GM23338 (cell line): ENCODE results near the gene SMC2.

Source experiments
- CREB1 ChIP-seq: fragments of 250-450 bp; sonication (Bioruptor Pico); IDR thresholded peaks from 2 replicates; pipeline ENCODE4 v1.5.0; 2020; ENCODE audit warnings: low read depth, mild to moderate bottlenecking, moderate library complexity
- EZH2 ChIP-seq: fragments of 200-600 bp; sonication (generic); IDR thresholded peaks from one replicate; pipeline ENCODE4 v1.8.0; 2017; ENCODE audit warnings: antibody characterized with exemption, mild to moderate bottlenecking, low read depth; ENCODE audit not compliant: unreplicated experiment
- POLR2AphosphoS5 ChIP-seq: IDR thresholded peaks from 2 replicates; pipeline ENCODE4 v1.6.1; 2016; ENCODE audit warnings: antibody characterized with exemption, low read depth
- TF ChIP-seq, protein P1 (sequence below), 2 experiments: fragments of 200-600 bp in 1 of 2; sonication (generic) in 1 of 2; conservative IDR thresholded peaks; 2 replicates each; pipeline versions ENCODE4 v1.5.1 to v1.6.1; 2016 to 2017; ENCODE audit warnings: antibody characterized with exemption in 2 of 2, low read depth in 2 of 2, mild to moderate bottlenecking in 2 of 2, moderate library complexity in 1 of 2
- TF ChIP-seq, protein P2 (sequence below): IDR thresholded peaks from one replicate; pipeline ENCODE4 v1.6.1; 2018; ENCODE audit warnings: antibody characterized with exemption; ENCODE audit not compliant: unreplicated experiment

DNA sequence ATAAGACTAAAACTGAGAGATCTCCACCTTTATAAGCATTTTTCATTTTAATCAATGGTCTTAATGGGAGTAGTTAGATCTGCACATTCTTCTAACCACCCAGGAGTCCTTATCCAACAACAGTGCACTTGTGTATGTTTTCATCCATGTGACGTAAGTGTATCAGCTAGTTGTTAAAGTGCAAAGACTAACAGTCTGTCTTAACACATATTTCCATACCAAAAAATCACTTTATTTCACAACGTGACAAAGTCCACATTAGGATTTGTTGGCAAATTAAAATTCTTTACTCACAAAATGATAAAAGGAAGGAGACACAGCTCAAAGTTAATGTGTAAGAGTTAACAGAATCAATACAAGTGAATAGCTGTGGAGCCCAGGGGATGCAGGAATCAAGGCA, 1.9 kb upstream of the SMC2 start:
- TF ChIP-seq, protein P1, sequence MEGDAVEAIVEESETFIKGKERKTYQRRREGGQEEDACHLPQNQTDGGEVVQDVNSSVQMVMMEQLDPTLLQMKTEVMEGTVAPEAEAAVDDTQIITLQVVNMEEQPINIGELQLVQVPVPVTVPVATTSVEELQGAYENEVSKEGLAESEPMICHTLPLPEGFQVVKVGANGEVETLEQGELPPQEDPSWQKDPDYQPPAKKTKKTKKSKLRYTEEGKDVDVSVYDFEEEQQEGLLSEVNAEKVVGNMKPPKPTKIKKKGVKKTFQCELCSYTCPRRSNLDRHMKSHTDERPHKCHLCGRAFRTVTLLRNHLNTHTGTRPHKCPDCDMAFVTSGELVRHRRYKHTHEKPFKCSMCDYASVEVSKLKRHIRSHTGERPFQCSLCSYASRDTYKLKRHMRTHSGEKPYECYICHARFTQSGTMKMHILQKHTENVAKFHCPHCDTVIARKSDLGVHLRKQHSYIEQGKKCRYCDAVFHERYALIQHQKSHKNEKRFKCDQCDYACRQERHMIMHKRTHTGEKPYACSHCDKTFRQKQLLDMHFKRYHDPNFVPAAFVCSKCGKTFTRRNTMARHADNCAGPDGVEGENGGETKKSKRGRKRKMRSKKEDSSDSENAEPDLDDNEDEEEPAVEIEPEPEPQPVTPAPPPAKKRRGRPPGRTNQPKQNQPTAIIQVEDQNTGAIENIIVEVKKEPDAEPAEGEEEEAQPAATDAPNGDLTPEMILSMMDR (conservative IDR thresholded peaks at IDR 0.05; ENCODE audit: low read depth in 2 of 2) = no peak
- TF ChIP-seq EZH2 = no peak
- TF ChIP-seq POLR2AphosphoS5 = no peak
- TF ChIP-seq, protein P2, sequence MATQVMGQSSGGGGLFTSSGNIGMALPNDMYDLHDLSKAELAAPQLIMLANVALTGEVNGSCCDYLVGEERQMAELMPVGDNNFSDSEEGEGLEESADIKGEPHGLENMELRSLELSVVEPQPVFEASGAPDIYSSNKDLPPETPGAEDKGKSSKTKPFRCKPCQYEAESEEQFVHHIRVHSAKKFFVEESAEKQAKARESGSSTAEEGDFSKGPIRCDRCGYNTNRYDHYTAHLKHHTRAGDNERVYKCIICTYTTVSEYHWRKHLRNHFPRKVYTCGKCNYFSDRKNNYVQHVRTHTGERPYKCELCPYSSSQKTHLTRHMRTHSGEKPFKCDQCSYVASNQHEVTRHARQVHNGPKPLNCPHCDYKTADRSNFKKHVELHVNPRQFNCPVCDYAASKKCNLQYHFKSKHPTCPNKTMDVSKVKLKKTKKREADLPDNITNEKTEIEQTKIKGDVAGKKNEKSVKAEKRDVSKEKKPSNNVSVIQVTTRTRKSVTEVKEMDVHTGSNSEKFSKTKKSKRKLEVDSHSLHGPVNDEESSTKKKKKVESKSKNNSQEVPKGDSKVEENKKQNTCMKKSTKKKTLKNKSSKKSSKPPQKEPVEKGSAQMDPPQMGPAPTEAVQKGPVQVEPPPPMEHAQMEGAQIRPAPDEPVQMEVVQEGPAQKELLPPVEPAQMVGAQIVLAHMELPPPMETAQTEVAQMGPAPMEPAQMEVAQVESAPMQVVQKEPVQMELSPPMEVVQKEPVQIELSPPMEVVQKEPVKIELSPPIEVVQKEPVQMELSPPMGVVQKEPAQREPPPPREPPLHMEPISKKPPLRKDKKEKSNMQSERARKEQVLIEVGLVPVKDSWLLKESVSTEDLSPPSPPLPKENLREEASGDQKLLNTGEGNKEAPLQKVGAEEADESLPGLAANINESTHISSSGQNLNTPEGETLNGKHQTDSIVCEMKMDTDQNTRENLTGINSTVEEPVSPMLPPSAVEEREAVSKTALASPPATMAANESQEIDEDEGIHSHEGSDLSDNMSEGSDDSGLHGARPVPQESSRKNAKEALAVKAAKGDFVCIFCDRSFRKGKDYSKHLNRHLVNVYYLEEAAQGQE = no peak
- no peak for TF ChIP-seq CREB1
